ENCODE results near the gene MAP1LC3C.

- no peak for TF ChIP-seq CTCF (IDR thresholded peaks at IDR 0.05; ENCODE audit: insufficient read depth, low read length)
- no peak for TF ChIP-seq REST (IDR thresholded peaks at IDR 0.05; ENCODE audit: insufficient replicate concordance, low read depth)
- TF ChIP-seq SPI1 (IDR thresholded peaks at IDR 0.05; ENCODE audit: borderline replicate concordance, low read depth) = no peak
- no peak for TF ChIP-seq POLR2AphosphoS5 (IDR thresholded peaks at IDR 0.05; ENCODE audit: low read depth)
Observed at GRCh38 chr1:241994171-241994570, 4.7 kb downstream of the MAP1LC3C start.
